ENCODE data around the gene LRP2. TPM values are rescaled to one million over a fixed set of nuclear protein-coding genes. Genes with fewer than 3 reads are reported as not detected.
"Not testable (repeated sequence)": the region's sequence is repeated elsewhere in the genome, so short reads cannot be mapped to it uniquely, and the experiment has no call there.

The LRP2 gene
- total and polyA plus RNA-seq, 7 donors, result 0.02 TPM; not detected in 6

GRCh38 chr2:169324581-169325260 lies 37.6 kb downstream of the LRP2 start:
- WGBS, 3 donors, result 43 to 53% (median 47%) methylated on average over 5 of the region's 5 CpGs
- Histone ChIP-seq H3K4me1 (no peaks in the 10 kb centered on the region), H3K27ac (no peak overlapping the region), H3K9me3 (no peaks in the 10 kb centered on the region), H3K27me3 (ENCODE audit: insufficient read depth in 3 of 3, low read length in 2 of 3) (peaks cover 0 to 3% (median 0%) of the 10 kb centered on the region in 3 donors), H3K4me3 (no peak overlapping the region), H3K36me3 (ENCODE audit: insufficient read depth in 1 of 2, low read depth in 1 of 2) (no peaks in the 10 kb centered on the region)
- intact Hi-C loops (cut with DNase I), result no loop called here
- DNase-seq (no peak), ATAC-seq (no peak)
- no peak for TF ChIP-seq CTCF (IDR thresholded peaks at IDR 0.05)

GRCh38 chr2:169323841-169324240 lies 38.5 kb downstream of the LRP2 start:
- Histone ChIP-seq H3K4me3 (no peak overlapping the region), H3K9me3 (no peaks in the 10 kb centered on the region), H3K27me3 (ENCODE audit: insufficient read depth in 3 of 3, low read length in 2 of 3) (peaks cover 0 to 3% (median 0%) of the 10 kb centered on the region in 3 donors), H3K4me1 (no peaks in the 10 kb centered on the region), H3K27ac (no peak overlapping the region), H3K36me3 (ENCODE audit: insufficient read depth in 1 of 2, low read depth in 1 of 2) (no peaks in the 10 kb centered on the region)
- ATAC-seq, result no peak
- DNase-seq, result no peak
- intact Hi-C loops (cut with DNase I), result no loop called here
- WGBS, 3 donors, result 70 to 83% (median 76%) methylated on average over 2 of the region's 2 CpGs
- no peak for TF ChIP-seq CTCF (IDR thresholded peaks at IDR 0.05)

- intact Hi-C loops (cut with DNase I), result no loop called here
- no peak overlapping the region for H3K4me3 ChIP-seq
- no peaks in the 10 kb centered on the region for H3K36me3 ChIP-seq (ENCODE audit: insufficient read depth in 1 of 2, low read depth in 1 of 2)
- DNase-seq (no peak), ATAC-seq (no peak)
- WGBS, 3 donors, result 89 to 92% (median 91%) methylated on average over 6 of the region's 6 CpGs
- no peak for TF ChIP-seq CTCF (IDR thresholded peaks at IDR 0.05)
- peaks cover 0 to 3% (median 0%) of the 10 kb centered on the region in 3 donors for H3K27me3 ChIP-seq (ENCODE audit: insufficient read depth in 3 of 3, low read length in 2 of 3)
- no peaks in the 10 kb centered on the region for H3K4me1 ChIP-seq
- no peak overlapping the region for H3K27ac ChIP-seq
- no peaks in the 10 kb centered on the region for H3K9me3 ChIP-seq
Measured at GRCh38 chr2:169320561-169320960, 41.8 kb downstream of the LRP2 start.

- no peak for TF ChIP-seq CTCF (IDR thresholded peaks at IDR 0.05)
- ATAC-seq, result no peak
Measured at GRCh38 chr2:169315357-169315756, 47.0 kb downstream of the LRP2 start.

GRCh38 chr2:169308349-169308748 lies 54.0 kb downstream of the LRP2 start:
- H3K4me3 ChIP-seq; ATAC-seq; intact Hi-C loops (cut with DNase I); DNase-seq; H3K27ac ChIP-seq; H3K9me3 ChIP-seq; H3K4me1 ChIP-seq; H3K27me3 ChIP-seq (ENCODE audit: insufficient read depth in 3 of 3, low read length in 2 of 3); H3K36me3 ChIP-seq (ENCODE audit: insufficient read depth in 1 of 2, low read depth in 1 of 2): not testable (repeated sequence)
- 87 to 93% (median 89%) methylated on average over 5 of the region's 5 CpGs for WGBS, 3 donors

More at GRCh38 chr2:169315357-169315756, 47.0 kb downstream of the LRP2 start:
- Histone ChIP-seq H3K36me3 (ENCODE audit: insufficient read depth in 1 of 2, low read depth in 1 of 2) (no peaks in the 10 kb centered on the region), H3K27me3 (ENCODE audit: insufficient read depth in 3 of 3, low read length in 2 of 3) (no peaks in the 10 kb centered on the region), H3K9me3 (no peaks in the 10 kb centered on the region), H3K27ac (no peak overlapping the region), H3K4me1 (no peaks in the 10 kb centered on the region), H3K4me3 (no peak overlapping the region)
- 73 to 80% (median 77%) methylated on average over 3 of the region's 3 CpGs for WGBS, 3 donors
- intact Hi-C loops (cut with DNase I), result no loop called here
- no peak for DNase-seq

- H3K4me3 ChIP-seq; ATAC-seq; DNase-seq; H3K27me3 ChIP-seq (ENCODE audit: insufficient read depth in 3 of 3, low read length in 2 of 3); intact Hi-C loops (cut with DNase I); H3K36me3 ChIP-seq (ENCODE audit: insufficient read depth in 1 of 2, low read depth in 1 of 2); H3K9me3 ChIP-seq; H3K4me1 ChIP-seq; H3K27ac ChIP-seq: not testable (repeated sequence)
- WGBS, 3 donors, result 92 to 96% (median 93%) methylated on average over 4 of the region's 4 CpGs
Measured at GRCh38 chr2:169304689-169305088, 57.6 kb downstream of the LRP2 start.
